K562 (cell line): ENCODE data around the gene CRADD. TPM values are rescaled to one million over a fixed set of nuclear protein-coding genes. Genes with fewer than 3 reads are reported as not detected.
A peak's percentile ranks its signal among the peaks of the same experiment; 100 is the strongest.

Experiments
- ARID1B ChIP-seq: fragments of 450-650 bp; IDR thresholded peaks from 2 replicates; pipeline ENCODE4 v1.6.1; 2016; ENCODE audit warnings: antibody characterized with exemption, mild to moderate bottlenecking, inconsistent platforms
- C11orf30 ChIP-seq: fragments of 450-650 bp; IDR thresholded peaks from 2 replicates; pipeline ENCODE4 v1.6.1; 2016; ENCODE audit warnings: low read depth, mild to moderate bottlenecking
- CEBPG ChIP-seq, 3 experiments: fragments of 200-800 bp in 1 of 3; sonication (Bioruptor generic) in 1 of 3; sonication (generic) in 1 of 3; formaldehyde crosslinking in 1 of 3; IDR thresholded peaks in 2 of 3; conservative IDR thresholded peaks in 1 of 3; 2 replicates each; pipeline versions ENCODE4 v1.6.1 to v1.8.0; 2016 to 2022; ENCODE audit warnings: missing compliant biosample characterization in 2 of 3, missing genetic modification characterization in 2 of 3, mild to moderate bottlenecking in 1 of 3, missing genetic modification reagents in 1 of 3
- CHCHD3 ChIP-seq: fragments of 250-450 bp; sonication (Bioruptor Pico); IDR thresholded peaks from 2 replicates; pipeline ENCODE4 v2.1.2; 2022; ENCODE audit warnings: mild to moderate bottlenecking
- CXXC5 ChIP-seq: fragments of 250-450 bp; sonication (Bioruptor Pico); IDR thresholded peaks from 2 replicates; pipeline ENCODE4 v1.8.0; 2022; ENCODE audit warnings: inconsistent platforms, mild to moderate bottlenecking, moderate library complexity
- DPF2 ChIP-seq: fragments of 450-650 bp; IDR thresholded peaks from 2 replicates; pipeline ENCODE4 v1.6.1; 2016
- ETS2 ChIP-seq: IDR thresholded peaks from 2 replicates; pipeline ENCODE4 v1.6.1; 2016; ENCODE audit warnings: borderline replicate concordance, missing genetic modification characterization, mild to moderate bottlenecking, moderate library complexity, missing compliant biosample characterization; ENCODE audit not compliant: poor library complexity, severe bottlenecking
- KAT7 ChIP-seq: sonication (generic); formaldehyde crosslinking; IDR thresholded peaks from 2 replicates; pipeline ENCODE4 v1.8.0; 2022; ENCODE audit warnings: missing genetic modification reagents, mild to moderate bottlenecking, borderline replicate concordance
- MCM5 ChIP-seq: fragments of 450-650 bp; IDR thresholded peaks from 2 replicates; pipeline ENCODE4 v1.6.1; 2016; ENCODE audit warnings: low read depth
- NR3C1 ChIP-seq: sonication (generic); formaldehyde crosslinking; IDR thresholded peaks from 2 replicates; pipeline ENCODE4 v1.8.1; 2022; ENCODE audit warnings: missing genetic modification reagents
- RFX7 ChIP-seq: fragments of 250-450 bp; sonication (Bioruptor Pico); IDR thresholded peaks from 2 replicates; pipeline ENCODE4 v1.5.1; 2021; ENCODE audit warnings: mild to moderate bottlenecking
- UBTF ChIP-seq, 2 experiments: IDR thresholded peaks; 2 replicates each; pipeline ENCODE4 v1.6.1; 2012; ENCODE audit warnings: improper control_type of control experiment in 2 of 2, low read depth in 2 of 2, low read length in 2 of 2, borderline replicate concordance in 1 of 2
- ZC3H11A ChIP-seq: IDR thresholded peaks from 2 replicates; pipeline ENCODE4 v1.6.1; 2012; ENCODE audit warnings: low read depth, low read length, improper control_type of control experiment
- ZNF717 ChIP-seq: fragments of 250-450 bp; sonication (Bioruptor Pico); IDR thresholded peaks from 2 replicates; pipeline ENCODE4 v1.5.0; 2021
- polyA plus RNA-seq, 8 experiments: library from polyadenylated mRNA; depleted of rRNA in 4 of 8; stranded (reverse) in 5 of 8; unstranded in 3 of 8; fragments of >200 nt; fragmentation: Nextera tagmentation in 2 of 8; fragmentation: Illumina TruSeq in 1 of 8; extraction: Ambion mirVana in 2 of 8; extraction: Trizol in 1 of 8; gene quantifications; 2 replicates each; pipeline versions ENCODE4 v1.2.1 to v1.2.3, GENCODE V29; 2011 to 2014; ENCODE audit warnings: inconsistent platforms in 1 of 8, missing spikeins in 1 of 8
- total RNA-seq, 7 experiments: library from RNA; depleted of rRNA in 6 of 7; stranded (reverse); fragments of >200 nt in 6 of 7; fragmentation: Illumina TruSeq in 2 of 7; extraction: Trizol in 2 of 7; gene quantifications; 2 replicates each; pipeline versions ENCODE4 v1.2.1 to v1.2.3, GENCODE V29; 2011 to 2021; ENCODE audit warnings: low replicate concordance in 1 of 7
- TF ChIP-seq, protein P1 (sequence below): fragments of 450-650 bp; IDR thresholded peaks from 2 replicates; pipeline ENCODE4 v1.6.1; 2016; ENCODE audit warnings: antibody characterized with exemption
- TF ChIP-seq, protein P2 (sequence below): fragments of 250-450 bp; sonication (Bioruptor Pico); IDR thresholded peaks from 2 replicates; pipeline ENCODE4 v1.5.1; 2021; ENCODE audit warnings: mild to moderate bottlenecking

CRADD gene
- total and polyA plus RNA-seq, 9 of the 15 experiments (the other 6 are each of a cell fraction or from before 2014, with no cell fraction given) = 20.5 to 41.1 (median 25.9) TPM

DNA sequence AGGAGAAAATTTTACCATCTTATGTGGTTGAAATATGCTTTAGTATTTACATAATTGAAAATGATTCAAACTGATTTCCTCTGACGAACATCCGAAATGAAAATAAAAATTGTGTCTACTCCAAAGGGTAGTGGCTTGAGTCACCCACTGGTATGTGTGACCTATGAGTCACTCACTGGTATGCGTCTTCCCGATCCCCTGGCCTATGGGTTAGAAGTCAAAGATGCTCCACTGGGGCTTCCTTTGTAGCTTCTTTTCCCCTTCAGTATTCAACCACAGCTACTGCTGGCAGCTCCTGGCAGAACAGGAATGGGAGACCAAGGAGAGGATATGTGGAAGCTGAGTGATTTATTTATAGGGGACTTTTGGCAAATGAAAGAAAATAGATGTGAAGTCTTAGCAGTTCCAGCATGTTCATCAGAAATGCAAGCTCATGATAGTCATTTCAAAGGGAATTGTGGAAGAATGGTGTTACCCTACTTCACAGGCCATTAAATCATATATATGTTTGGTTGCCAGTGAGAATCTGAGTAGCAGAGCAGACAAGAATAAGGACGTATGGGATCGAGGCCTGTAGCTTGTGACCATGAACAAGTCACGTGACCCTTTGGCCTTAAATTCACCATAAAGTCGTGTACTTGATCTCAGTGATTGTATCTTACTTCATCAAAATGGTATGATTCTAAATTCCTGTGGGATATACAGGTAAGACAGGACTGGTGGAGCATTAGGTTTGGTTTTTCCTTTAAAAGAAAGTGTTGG, 108.3 kb downstream of the CRADD start (continued):
- TF ChIP-seq RFX7 = no peak
- TF ChIP-seq MCM5 = no peak
- no peak for TF ChIP-seq CEBPG (CRISPR knock-in tag; IDR thresholded peaks at IDR 0.05)
- TF ChIP-seq CEBPG (tag; conservative IDR thresholded peaks at IDR 0.05 in 1 of 2, IDR thresholded peaks at IDR 0.05 in 1 of 2) = no peak
- TF ChIP-seq, protein P1, sequence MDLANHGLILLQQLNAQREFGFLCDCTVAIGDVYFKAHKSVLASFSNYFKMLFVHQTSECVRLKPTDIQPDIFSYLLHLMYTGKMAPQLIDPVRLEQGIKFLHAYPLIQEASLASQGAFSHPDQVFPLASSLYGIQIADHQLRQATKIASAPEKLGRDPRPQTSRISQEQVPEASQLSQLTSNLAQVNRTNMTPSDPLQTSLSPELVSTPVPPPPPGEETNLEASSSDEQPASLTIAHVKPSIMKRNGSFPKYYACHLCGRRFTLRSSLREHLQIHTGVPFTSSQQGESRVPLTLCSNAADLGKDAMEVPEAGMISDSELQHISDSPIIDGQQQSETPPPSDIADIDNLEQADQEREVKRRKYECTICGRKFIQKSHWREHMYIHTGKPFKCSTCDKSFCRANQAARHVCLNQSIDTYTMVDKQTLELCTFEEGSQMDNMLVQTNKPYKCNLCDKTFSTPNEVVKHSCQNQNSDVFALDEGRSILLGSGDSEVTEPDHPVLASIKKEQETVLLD = no peak
- no peak for TF ChIP-seq C11orf30
- TF ChIP-seq ARID1B = peak; percentile 64
- no peak for TF ChIP-seq ZNF717 (CRISPR knock-in tag)
- TF ChIP-seq UBTF (IDR thresholded peaks at IDR 0.05; ENCODE audit: borderline replicate concordance in 1 of 2, low read depth in 2 of 2, low read length in 2 of 2) = no peak
- TF ChIP-seq, protein P2, sequence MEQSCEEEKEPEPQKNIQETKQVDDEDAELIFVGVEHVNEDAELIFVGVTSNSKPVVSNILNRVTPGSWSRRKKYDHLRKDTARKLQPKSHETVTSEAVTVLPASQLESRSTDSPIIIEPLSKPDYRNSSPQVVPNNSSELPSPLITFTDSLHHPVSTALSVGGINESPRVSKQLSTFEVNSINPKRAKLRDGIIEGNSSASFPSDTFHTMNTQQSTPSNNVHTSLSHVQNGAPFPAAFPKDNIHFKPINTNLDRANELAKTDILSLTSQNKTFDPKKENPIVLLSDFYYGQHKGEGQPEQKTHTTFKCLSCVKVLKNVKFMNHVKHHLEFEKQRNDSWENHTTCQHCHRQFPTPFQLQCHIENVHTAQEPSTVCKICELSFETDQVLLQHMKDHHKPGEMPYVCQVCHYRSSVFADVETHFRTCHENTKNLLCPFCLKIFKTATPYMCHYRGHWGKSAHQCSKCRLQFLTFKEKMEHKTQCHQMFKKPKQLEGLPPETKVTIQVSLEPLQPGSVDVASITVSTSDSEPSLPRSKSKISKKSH (CRISPR knock-in tag) = no peak
- TF ChIP-seq ETS2 = no peak
- TF ChIP-seq DPF2 = peak; percentile 70
- TF ChIP-seq CHCHD3 (CRISPR knock-in tag) = no peak
- peak; percentile 19; the same call in 1 of the 2 replicates for TF ChIP-seq CXXC5 (CRISPR knock-in tag)
- TF ChIP-seq NR3C1 = no peak
- TF ChIP-seq KAT7 = peak; percentile 54; the same call in 1 of the 2 replicates
- TF ChIP-seq ZC3H11A = no peak
